Coronary artery (tissue), 2 donors: Measurements from ENCODE around the gene ATP4A.
A peak's percentile ranks its signal among the peaks of the same experiment; 100 is the strongest.

Source experiments
- DNase-seq: peaks from one replicate; pipeline ENCODE4 v3.0.0-alpha.2; 2017; ENCODE audit warnings: low spot score
- H3K27ac ChIP-seq, 2 donors: fragments of 200-600 bp; sonication (generic); one replicate each; pipeline ENCODE4 v1.5.1; 2016 to 2019
- H3K4me3 ChIP-seq: fragments of 200-600 bp; sonication (generic); 2 replicates; pipeline ENCODE4 v1.5.1; 2016; ENCODE audit warnings: mild to moderate bottlenecking, moderate library complexity
- CTCF ChIP-seq: fragments of 200-600 bp; sonication (generic); IDR thresholded peaks from one replicate; pipeline ENCODE4 v1.5.1; 2019; ENCODE audit warnings: antibody characterized with exemption

Gene ATP4A

GRCh38 chr19:35554076-35554475 lies 9.4 kb downstream of the ATP4A start:
- H3K27ac ChIP-seq = no peak overlapping the region
- no peak for TF ChIP-seq CTCF
- H3K4me3 ChIP-seq = no peak overlapping the region
- DNase-seq = no peak

GRCh38 chr19:35553385-35554000 lies 10.0 kb downstream of the ATP4A start:
- no peak overlapping the region for H3K27ac ChIP-seq
- TF ChIP-seq CTCF = no peak
- DNase-seq = no peak
- H3K4me3 ChIP-seq = no peak overlapping the region

- DNase-seq = no peak
Measured at GRCh38 chr19:35552534-35553384, 10.7 kb downstream of the ATP4A start.

GRCh38 chr19:35551091-35551810 lies 12.2 kb downstream of the ATP4A start:
- Histone ChIP-seq H3K27ac (no peak overlapping the region), H3K4me3 (no peak overlapping the region)
- no peak for DNase-seq
- TF ChIP-seq CTCF = no peak

More at GRCh38 chr19:35552534-35553384, 10.7 kb downstream of the ATP4A start:
- H3K27ac ChIP-seq = no peak overlapping the region
- TF ChIP-seq CTCF = no peak
- H3K4me3 ChIP-seq = no peak overlapping the region

- Histone ChIP-seq H3K4me3 (no peak overlapping the region), H3K27ac (no peak overlapping the region)
- TF ChIP-seq CTCF = no peak
- DNase-seq = no peak
Measured at GRCh38 chr19:35549879-35550523, 13.5 kb downstream of the ATP4A start.

- DNase-seq = no peak
- Histone ChIP-seq H3K27ac (no peak overlapping the region), H3K4me3 (no peak overlapping the region)
- TF ChIP-seq CTCF = peak; percentile 56
Measured at GRCh38 chr19:35549174-35549788, 14.2 kb downstream of the ATP4A start.
